ENCODE results near the gene MALSU1.

GRCh38 chr7:23347033-23347681 is 48.0 kb downstream of the MALSU1 start:
- no peak for TF ChIP-seq EZH2 (IDR thresholded peaks at IDR 0.05; ENCODE audit: borderline replicate concordance, low read depth, low read length, poor library complexity, severe bottlenecking)
- TF ChIP-seq CTCF (conservative IDR thresholded peaks at IDR 0.05; ENCODE audit: low read depth, low read length): no peak

All from A673 (cell line).